GM12872 (cell line): Measurements from ENCODE around the gene LRRC17.

ENCODE experiments used
- TF ChIP-seq, protein P1 (sequence below): IDR thresholded peaks from 3 replicates; pipeline ENCODE4 v1.5.1; 2011; ENCODE audit warnings: low read depth, mild to moderate bottlenecking, low read length, moderate library complexity; ENCODE audit not compliant: insufficient read depth

Gene LRRC17

DNA sequence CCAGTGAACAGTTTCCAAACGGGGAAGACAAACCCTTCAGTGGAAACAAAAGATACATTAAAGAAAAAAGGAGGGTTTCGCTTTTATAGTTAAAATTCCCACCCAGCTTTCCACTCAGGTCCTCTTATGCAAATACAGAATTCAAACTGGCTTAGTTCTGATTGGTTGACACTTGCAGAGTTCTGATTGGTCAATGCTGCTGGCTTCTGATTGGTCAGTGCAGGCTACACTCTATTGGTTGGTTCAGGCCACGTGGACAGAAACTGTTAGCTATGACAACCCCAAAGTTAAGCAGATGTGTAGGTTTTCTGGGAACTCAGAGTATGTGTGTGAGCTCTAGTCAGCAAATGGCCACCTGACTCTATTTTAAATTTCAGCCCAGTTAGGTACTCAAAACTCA is 81.8 kb downstream of the LRRC17 start:
- TF ChIP-seq, protein P1, sequence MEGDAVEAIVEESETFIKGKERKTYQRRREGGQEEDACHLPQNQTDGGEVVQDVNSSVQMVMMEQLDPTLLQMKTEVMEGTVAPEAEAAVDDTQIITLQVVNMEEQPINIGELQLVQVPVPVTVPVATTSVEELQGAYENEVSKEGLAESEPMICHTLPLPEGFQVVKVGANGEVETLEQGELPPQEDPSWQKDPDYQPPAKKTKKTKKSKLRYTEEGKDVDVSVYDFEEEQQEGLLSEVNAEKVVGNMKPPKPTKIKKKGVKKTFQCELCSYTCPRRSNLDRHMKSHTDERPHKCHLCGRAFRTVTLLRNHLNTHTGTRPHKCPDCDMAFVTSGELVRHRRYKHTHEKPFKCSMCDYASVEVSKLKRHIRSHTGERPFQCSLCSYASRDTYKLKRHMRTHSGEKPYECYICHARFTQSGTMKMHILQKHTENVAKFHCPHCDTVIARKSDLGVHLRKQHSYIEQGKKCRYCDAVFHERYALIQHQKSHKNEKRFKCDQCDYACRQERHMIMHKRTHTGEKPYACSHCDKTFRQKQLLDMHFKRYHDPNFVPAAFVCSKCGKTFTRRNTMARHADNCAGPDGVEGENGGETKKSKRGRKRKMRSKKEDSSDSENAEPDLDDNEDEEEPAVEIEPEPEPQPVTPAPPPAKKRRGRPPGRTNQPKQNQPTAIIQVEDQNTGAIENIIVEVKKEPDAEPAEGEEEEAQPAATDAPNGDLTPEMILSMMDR: no peak
